OCI-LY7 (cell line): ENCODE measurements around the gene ORC2. TPM values are rescaled to one million over a fixed set of nuclear protein-coding genes. Genes with fewer than 3 reads are reported as not detected.
"Not testable (repeated sequence)": the region's sequence is repeated elsewhere in the genome, so short reads cannot be mapped to it uniquely, and the experiment has no call there.

Experiments used
- BruUV-seq: library from RNA; stranded (reverse); fragments of 400-500 nt; replicated peaks from 2 replicates; lab custom pipeline; 2021; lab: Mats Ljungman, UMichigan
- CTCF ChIA-PET: fragments of 300-600 bp; sonication (Branson Sonifier 250); formaldehyde crosslinking; loops from one replicate; lab custom pipeline; 2022; ENCODE audit warnings: antibody characterized with exemption; ENCODE audit not compliant: unreplicated experiment; lab: Charles Lee
- POLR2A ChIA-PET: fragments of 300-600 bp; sonication (Branson Sonifier 250); formaldehyde crosslinking; loops from one replicate; lab custom pipeline; 2022; ENCODE audit warnings: antibody characterized with exemption; lab: Charles Lee
- DNase-seq: peaks from one replicate; pipeline ENCODE4 v3.0.0-alpha.2; 2015; ENCODE audit warnings: low spot score
- H2AFZ ChIP-seq: fragments of 200-600 bp; sonication (generic), shearing (Covaris generic); 2 replicates; pipeline ENCODE4 v1.6.1; 2014; ENCODE audit warnings: mild to moderate bottlenecking, antibody characterized with exemption, low read length, moderate library complexity
- H3K27ac ChIP-seq: fragments of 200-600 bp; sonication (generic); 2 replicates; pipeline ENCODE4 v1.5.1; 2014; ENCODE audit warnings: mixed run types, low read depth, mild to moderate bottlenecking, moderate library complexity, low read length, inconsistent platforms; ENCODE audit not compliant: poor library complexity, severe bottlenecking
- H3K36me3 ChIP-seq: fragments of 200-600 bp; sonication (generic); 2 replicates; pipeline ENCODE4 v1.6.1; 2014; ENCODE audit warnings: mild to moderate bottlenecking, antibody characterized with exemption, low read length, moderate library complexity, mixed read lengths; ENCODE audit not compliant: insufficient read depth
- H3K4me1 ChIP-seq: fragments of 200-600 bp; sonication (generic); 2 replicates; pipeline ENCODE4 v1.5.1; 2014; ENCODE audit warnings: mild to moderate bottlenecking, low read length; ENCODE audit not compliant: insufficient read depth, poor library complexity, severe bottlenecking
- H3K4me2 ChIP-seq: fragments of 200-600 bp; sonication (generic); 2 replicates; pipeline ENCODE4 v1.6.1; 2014; ENCODE audit warnings: mild to moderate bottlenecking, low read length
- H3K4me3 ChIP-seq: fragments of 200-600 bp; sonication (generic); 2 replicates; pipeline ENCODE4 v1.5.1; 2014; ENCODE audit warnings: mild to moderate bottlenecking, low read depth, low read length; ENCODE audit not compliant: poor library complexity, severe bottlenecking
- H3K79me2 ChIP-seq: fragments of 200-600 bp; sonication (generic); 2 replicates; pipeline ENCODE4 v1.6.1; 2016; ENCODE audit warnings: low read depth, mild to moderate bottlenecking, low read length, moderate library complexity, mixed read lengths; ENCODE audit not compliant: insufficient read depth
- H3K9me2 ChIP-seq: fragments of 200-600 bp; sonication (generic); 2 replicates; pipeline ENCODE4 v1.6.1; 2016; ENCODE audit warnings: mild to moderate bottlenecking, low read length, mixed read lengths; ENCODE audit not compliant: insufficient read depth
- H3K9me3 ChIP-seq: fragments of 200-600 bp; sonication (generic); 2 replicates; pipeline ENCODE4 v1.6.1; 2014; ENCODE audit warnings: mild to moderate bottlenecking, mixed run types, low read length, mixed read lengths
- H4K20me1 ChIP-seq: fragments of 200-600 bp; sonication (generic); 2 replicates; pipeline ENCODE4 v1.6.1; 2014; ENCODE audit warnings: mild to moderate bottlenecking, antibody characterized with exemption, low read length, moderate library complexity, mixed read lengths; ENCODE audit not compliant: insufficient read depth
- EZH2phosphoT487 ChIP-seq: fragments of 200-600 bp; sonication (generic); IDR thresholded peaks from 2 replicates; pipeline ENCODE4 v1.6.1; 2018; ENCODE audit warnings: low read depth, borderline replicate concordance, mild to moderate bottlenecking, mixed run types, antibody characterized with exemption, low read length, moderate library complexity, mixed read lengths
- intact Hi-C: fragments of 100-400 bp; cut with micrococcal nuclease; formaldehyde crosslinking; loops from one replicate; pipeline ENCODE4 v1.10.0; 2022; ENCODE audit not compliant: unreplicated experiment
- total RNA-seq, 2 experiments: library from RNA; depleted of rRNA in 1 of 2; stranded (reverse); fragments of >200 nt in 1 of 2; shearing (Covaris generic) in 1 of 2; gene quantifications; 2 replicates each; pipeline ENCODE4 v1.2.3, GENCODE V29; 2014 to 2022
- TF ChIP-seq, protein P1 (sequence below): fragments of 200-600 bp; sonication (generic); conservative IDR thresholded peaks from 2 replicates; pipeline ENCODE4 v1.5.1; 2014; ENCODE audit warnings: mild to moderate bottlenecking, antibody characterized with exemption, low read length, moderate library complexity, mixed read lengths

Gene ORC2
- total RNA-seq, 2 experiments from 2014 or later, result 14.9 to 46.1 TPM

DNA sequence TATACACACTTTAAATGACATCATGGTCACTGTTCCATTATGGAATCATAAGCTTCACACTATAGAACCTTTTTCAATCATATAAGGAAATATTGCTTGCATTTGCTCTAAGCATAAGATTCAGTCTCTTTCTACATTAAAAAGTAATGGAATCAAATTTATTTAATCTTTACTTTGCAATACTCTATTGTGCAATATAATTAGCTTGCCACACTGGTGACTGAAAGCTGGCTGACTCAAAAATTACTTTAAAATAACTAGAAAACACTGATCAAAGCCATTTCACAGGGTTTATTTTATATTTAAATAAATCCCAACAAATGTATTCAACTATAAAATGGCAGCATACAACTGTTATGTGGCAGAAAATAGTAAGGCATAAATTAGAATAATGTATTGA is 13.2 kb upstream of the ORC2 start:
- ChIA-PET POLR2A (interaction anchor here (0.9 to 6.1 kb wide), 5 partner anchors 8 to 181 kb away, joined by 3 to 27 read pairs (median 4); partner anchors contain the start of gene ORC2), CTCF (interaction anchor here (1.0 kb wide), 1 partner anchor 13 kb away, joined by 3 read pairs; the partner anchor contains the start of gene ORC2)
- no peaks in the 10 kb centered on the region for H3K4me1 ChIP-seq
- intact Hi-C loops, result no loop called here
- TF ChIP-seq, protein P1, sequence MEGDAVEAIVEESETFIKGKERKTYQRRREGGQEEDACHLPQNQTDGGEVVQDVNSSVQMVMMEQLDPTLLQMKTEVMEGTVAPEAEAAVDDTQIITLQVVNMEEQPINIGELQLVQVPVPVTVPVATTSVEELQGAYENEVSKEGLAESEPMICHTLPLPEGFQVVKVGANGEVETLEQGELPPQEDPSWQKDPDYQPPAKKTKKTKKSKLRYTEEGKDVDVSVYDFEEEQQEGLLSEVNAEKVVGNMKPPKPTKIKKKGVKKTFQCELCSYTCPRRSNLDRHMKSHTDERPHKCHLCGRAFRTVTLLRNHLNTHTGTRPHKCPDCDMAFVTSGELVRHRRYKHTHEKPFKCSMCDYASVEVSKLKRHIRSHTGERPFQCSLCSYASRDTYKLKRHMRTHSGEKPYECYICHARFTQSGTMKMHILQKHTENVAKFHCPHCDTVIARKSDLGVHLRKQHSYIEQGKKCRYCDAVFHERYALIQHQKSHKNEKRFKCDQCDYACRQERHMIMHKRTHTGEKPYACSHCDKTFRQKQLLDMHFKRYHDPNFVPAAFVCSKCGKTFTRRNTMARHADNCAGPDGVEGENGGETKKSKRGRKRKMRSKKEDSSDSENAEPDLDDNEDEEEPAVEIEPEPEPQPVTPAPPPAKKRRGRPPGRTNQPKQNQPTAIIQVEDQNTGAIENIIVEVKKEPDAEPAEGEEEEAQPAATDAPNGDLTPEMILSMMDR, result no peak
- no peak for TF ChIP-seq EZH2phosphoT487
- no peak for DNase-seq
- no TSS peak for BruUV-seq
- H3K9me3 ChIP-seq, result no peaks in the 10 kb centered on the region
- H3K79me2 ChIP-seq, result no peaks in the 10 kb centered on the region
- H4K20me1 ChIP-seq, result no peaks in the 10 kb centered on the region
- peaks cover 19% of the 10 kb centered on the region for H3K36me3 ChIP-seq
- no peak overlapping the region for H3K4me2 ChIP-seq
- no peaks in the 10 kb centered on the region for H3K9me2 ChIP-seq
- H3K4me3 ChIP-seq, result no peak overlapping the region
- no peak overlapping the region for H3K27ac ChIP-seq
- H2AFZ ChIP-seq, result no peak overlapping the region

DNA sequence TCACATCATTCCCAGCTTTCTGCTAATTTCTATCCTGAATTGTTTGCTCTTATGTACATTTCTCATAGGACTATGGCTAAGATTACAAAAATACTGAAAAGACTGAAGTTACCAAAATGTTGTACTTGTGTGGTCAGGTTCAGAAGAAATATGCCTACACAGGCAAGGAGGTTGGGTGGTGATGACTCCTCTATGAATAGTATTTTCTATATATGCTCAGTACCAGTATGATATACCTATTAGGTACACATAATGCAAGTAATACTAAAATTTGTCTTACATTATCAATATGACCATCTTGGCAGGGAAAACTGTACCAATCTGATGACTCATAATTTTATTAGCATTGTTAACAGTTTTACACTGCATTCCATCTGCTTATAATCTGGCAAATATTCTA is 12.2 kb upstream of the ORC2 start:
- BruUV-seq, result no TSS peak
- H3K27ac ChIP-seq, result no peak overlapping the region
- H3K79me2 ChIP-seq, result no peaks in the 10 kb centered on the region
- POLR2A ChIA-PET, result interaction anchor here (0.7 to 6.1 kb wide), 8 partner anchors 9 to 411 kb away, joined by 3 to 28 read pairs (median 3); partner anchors contain the start of gene ORC2
- no peak for DNase-seq
- H3K4me2 ChIP-seq, result no peak overlapping the region
- TF ChIP-seq, protein P1, result no peak
- TF ChIP-seq EZH2phosphoT487, result no peak
- no peaks in the 10 kb centered on the region for H3K4me1 ChIP-seq
- no peaks in the 10 kb centered on the region for H3K9me3 ChIP-seq
- no peak overlapping the region for H3K4me3 ChIP-seq
- intact Hi-C loops, result no loop called here
- H3K36me3 ChIP-seq, result peaks cover 9% of the 10 kb centered on the region; the same call in 1 of the 2 replicates
- no peak overlapping the region for H2AFZ ChIP-seq
- H4K20me1 ChIP-seq, result no peaks in the 10 kb centered on the region
- H3K9me2 ChIP-seq, result no peaks in the 10 kb centered on the region
- CTCF ChIA-PET, result no interaction called here

DNA sequence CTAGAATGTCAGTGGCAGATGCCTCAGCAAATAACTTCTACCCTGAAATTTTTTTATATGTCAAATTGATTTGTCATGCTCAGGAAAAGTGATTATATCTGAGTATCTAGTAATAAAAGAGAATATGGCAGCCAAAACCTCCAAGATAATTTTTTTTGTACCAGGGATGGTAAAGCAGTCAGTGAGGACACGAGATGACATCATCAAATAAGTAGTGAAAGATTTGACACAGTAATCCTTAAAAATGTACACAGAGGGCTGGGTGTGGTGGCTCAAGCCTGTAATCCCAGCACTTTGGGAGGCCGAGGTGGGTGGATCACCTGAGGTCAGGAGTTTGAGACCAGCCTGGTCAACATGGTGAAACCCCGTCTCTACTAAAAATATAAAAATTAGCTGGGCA is 6.6 kb upstream of the ORC2 start:
- not testable (repeated sequence) for H3K4me1 ChIP-seq, DNase-seq

More for the DNA sequence above, 6.6 kb upstream of the ORC2 start:
- H3K4me2 ChIP-seq, H4K20me1 ChIP-seq, CTCF ChIA-PET, intact Hi-C loops, H2AFZ ChIP-seq, H3K27ac ChIP-seq, H3K9me3 ChIP-seq, BruUV-seq, H3K9me2 ChIP-seq, H3K36me3 ChIP-seq, H3K79me2 ChIP-seq, H3K4me3 ChIP-seq: not testable (repeated sequence)
- POLR2A ChIA-PET, result interaction anchor here (0.7 kb wide), 1 partner anchor 188 kb away, joined by 3 read pairs; no protein-coding TSS in a partner anchor
